Suprapubic skin (tissue), 3 donors: Measurements from ENCODE around the gene KCND3.

ENCODE experiments used
- POLR2AphosphoS5 ChIP-seq, 3 donors: sonication (generic); formaldehyde crosslinking; IDR thresholded peaks; one replicate each; pipeline ENCODE4 v1.6.1; 2017; ENCODE audit warnings: antibody characterized with exemption in 3 of 3
- TF ChIP-seq, protein P1 (sequence below), 2 donors: fragments of 200-600 bp in 1 of 2; fragments of 450-650 bp in 1 of 2; sonication (generic) in 1 of 2; IDR thresholded peaks; one replicate each; pipeline ENCODE4 v1.5.1; 2016 to 2019; ENCODE audit warnings: antibody characterized with exemption in 2 of 2, mild to moderate bottlenecking in 1 of 2, moderate library complexity in 1 of 2

DNA sequence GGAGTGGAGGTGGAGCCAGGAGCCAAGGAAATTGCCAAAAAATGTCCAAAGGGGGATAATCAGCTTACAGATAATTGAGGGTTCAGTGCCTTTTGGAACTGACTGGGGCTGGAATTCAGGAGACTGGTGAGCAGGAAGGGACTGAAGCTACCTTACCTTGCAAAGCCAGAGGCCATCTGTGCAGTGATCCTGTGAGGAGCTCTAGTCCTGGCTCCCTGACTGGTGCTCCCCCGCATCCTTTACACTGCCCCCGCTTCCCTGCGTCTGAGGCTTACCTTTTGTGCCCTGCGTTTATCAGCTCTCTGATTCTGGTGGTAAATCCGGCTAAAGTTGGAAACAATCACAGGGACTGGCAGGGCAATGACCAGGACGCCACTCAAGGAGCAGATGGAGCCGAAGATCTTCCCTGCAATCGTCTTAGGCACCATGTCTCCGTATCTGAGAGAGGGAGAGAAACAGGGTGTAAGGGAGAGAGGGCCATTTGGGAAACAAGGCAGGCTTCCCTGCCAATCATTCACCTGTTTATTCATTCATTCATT lies 202.7 kb downstream of the KCND3 start:
- TF ChIP-seq, protein P1, sequence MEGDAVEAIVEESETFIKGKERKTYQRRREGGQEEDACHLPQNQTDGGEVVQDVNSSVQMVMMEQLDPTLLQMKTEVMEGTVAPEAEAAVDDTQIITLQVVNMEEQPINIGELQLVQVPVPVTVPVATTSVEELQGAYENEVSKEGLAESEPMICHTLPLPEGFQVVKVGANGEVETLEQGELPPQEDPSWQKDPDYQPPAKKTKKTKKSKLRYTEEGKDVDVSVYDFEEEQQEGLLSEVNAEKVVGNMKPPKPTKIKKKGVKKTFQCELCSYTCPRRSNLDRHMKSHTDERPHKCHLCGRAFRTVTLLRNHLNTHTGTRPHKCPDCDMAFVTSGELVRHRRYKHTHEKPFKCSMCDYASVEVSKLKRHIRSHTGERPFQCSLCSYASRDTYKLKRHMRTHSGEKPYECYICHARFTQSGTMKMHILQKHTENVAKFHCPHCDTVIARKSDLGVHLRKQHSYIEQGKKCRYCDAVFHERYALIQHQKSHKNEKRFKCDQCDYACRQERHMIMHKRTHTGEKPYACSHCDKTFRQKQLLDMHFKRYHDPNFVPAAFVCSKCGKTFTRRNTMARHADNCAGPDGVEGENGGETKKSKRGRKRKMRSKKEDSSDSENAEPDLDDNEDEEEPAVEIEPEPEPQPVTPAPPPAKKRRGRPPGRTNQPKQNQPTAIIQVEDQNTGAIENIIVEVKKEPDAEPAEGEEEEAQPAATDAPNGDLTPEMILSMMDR (IDR thresholded peaks at IDR 0.05): no peak
- TF ChIP-seq POLR2AphosphoS5 (IDR thresholded peaks at IDR 0.05): no peak
